NCI-H1930 (cell line): ENCODE measurements around the gene TRMO.
A peak's percentile ranks its signal among the peaks of the same experiment; 100 is the strongest.

Experiments used
- DNase-seq, 2 experiments: peaks; one replicate each; lab custom pipeline; 2025; lab: John Stamatoyannopoulos, UW

Gene TRMO

DNA sequence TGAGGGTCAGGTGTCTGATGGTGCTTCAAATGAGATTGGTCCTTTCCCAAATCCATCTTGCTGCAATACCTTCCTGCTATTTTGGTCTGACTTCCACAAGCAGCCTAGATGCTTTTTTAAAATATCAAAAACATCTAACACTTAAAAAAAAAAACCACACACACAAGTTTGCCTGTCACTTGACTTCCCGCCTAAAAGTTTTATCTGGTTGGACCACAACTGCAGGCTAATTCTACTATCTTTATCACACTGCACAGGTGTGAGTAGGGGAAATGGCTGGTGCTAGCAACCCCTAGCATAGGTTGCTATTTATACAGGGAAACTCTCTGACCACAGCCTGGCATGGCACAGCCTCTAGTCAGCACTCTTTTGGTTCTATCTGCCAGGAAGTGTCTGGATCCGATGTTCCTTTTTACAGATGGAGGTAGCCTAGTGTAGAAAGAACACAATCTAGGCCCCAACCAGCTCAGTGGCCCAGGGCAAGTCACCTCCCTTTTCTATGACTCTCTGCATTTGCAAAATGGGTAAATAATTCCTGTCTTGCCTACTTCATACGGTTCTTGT, 15.9 kb upstream of the TRMO start, which contains the start of gene HEMGN:
Gene HEMGN, minus strand, starts transcription at position 92 of the 564 bp plus-strand sequence. Its CDS starts 36 bp downstream, at position 56.
- no peak for DNase-seq

DNA sequence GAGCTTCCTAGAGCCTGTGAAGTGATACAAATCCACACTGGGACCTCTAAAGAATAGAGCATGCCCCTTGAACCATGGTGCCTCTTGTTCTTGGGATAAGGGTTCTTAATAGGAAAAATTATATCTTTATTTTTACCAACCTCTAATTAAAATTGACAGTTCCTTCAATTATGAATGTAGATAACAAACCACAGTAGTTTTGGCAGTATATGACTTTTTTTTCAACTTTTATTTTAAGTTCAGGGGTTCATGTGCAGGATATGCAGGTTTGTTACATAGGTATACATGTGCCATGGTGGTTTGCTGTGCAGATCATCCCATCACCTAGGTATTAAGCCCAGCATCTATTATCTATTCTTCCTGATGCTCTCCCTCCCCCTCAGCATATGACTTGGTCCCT, 14.7 kb upstream of the TRMO start:
- DNase-seq = no peak

DNA sequence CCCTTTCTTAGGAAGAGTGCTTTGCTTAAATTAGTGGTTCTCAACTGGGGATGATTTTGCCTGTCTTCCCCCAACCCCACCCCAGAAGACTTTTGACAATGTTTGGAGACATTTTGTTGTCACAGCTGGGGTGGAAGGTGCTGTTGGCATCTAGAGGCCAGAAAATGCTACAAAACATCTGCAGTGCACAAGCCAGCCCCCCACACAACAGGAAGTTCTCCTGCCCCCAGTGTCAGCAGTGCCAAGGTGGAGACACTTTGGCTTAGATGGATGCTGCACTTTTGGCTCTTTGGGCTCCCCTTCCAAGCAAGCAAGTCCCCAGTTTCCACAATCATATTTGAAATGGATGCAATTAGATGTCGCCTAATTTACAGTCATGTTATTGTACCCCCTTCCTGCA, 13.0 kb upstream of the TRMO start:
- DNase-seq = no peak

DNA sequence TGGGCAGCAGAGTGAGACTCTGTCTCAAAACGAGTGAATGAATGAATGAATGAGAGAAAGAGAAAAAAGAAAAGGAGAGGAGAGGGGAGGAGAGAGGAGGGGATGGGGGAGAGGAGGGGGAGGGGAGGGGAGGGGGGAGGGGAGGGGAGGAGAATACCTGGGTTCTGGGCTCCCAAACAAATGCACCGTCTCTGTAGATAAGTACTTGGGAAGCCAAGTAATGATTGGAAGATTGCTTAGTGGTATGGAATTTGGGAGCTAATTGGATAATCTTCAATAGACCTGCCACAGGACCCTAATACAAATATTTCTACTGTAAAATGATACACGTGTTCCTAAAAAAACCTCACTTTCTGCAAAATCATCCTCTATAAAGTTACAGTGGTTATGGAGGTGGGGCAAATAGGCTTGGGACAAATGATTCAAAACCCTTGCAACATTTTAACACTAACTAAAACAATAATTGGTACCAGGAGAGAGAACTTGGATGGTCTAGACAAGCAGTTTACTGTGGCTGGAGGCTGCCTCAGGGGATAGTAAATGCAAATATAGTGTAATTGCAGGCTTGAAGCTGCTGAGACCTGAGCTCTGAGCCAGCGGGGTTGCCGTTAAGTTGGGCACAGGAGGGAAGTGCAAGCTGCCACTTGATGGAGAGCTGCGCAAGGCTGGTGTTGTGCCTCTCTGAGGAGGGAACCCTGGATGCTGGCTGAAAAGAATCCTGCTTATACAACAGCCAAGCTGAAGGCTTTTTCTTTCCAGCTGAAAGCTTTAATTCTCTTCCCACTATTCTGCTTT, 12.2 kb upstream of the TRMO start:
- no peak for DNase-seq

DNA sequence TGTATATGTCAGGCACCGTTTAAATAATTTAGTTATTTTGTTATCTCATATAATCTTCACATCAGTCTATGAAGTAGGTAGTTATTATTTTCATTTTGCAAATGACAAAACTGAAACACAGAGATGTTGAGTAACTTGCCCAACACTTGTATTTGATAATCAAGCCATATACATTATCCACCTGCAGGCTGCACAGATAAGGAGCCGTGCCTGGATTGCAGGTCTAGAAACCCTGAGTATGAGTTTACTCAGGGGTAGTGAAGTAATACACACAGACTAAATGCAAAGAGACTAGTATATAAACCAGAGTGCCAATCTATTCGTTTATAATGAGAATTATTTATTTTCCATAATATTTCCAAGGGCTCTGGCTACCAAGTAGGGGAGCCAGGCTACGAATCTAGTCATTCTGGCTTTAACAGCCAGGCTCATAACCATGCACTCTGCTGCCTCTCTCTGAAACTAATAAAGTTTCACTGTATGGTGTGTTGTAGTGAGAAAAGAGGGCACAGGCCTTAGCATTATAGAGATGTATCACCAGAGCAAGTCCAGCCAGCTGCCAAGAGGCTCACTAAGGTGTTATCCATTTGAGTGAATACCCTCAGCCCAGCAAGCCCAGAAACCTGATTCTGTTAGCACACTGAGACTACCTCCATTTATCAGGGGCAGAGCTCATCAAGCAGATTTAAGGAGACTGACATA, 11.1 kb upstream of the TRMO start:
- DNase-seq = no peak

DNA sequence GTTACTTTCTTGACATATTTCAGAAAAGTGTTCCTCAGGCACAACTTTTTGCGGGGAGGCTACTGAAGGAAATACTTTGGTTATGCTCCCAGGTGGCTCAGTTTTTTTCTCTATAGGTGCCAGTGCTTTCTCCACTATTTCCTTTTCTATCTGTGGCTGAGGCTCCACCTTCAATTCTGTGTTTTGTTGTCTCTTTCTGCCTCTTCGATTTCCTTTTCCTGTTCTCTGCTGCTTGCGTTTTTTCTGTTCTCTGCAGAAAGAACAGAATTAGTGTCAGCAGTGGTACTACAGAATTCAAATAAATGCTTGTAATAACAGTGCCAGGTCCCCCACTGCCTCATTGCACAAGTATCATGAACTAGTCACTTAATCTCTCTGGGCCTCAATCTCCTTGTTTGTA, 8.7 kb upstream of the TRMO start:
- DNase-seq = no peak

DNA sequence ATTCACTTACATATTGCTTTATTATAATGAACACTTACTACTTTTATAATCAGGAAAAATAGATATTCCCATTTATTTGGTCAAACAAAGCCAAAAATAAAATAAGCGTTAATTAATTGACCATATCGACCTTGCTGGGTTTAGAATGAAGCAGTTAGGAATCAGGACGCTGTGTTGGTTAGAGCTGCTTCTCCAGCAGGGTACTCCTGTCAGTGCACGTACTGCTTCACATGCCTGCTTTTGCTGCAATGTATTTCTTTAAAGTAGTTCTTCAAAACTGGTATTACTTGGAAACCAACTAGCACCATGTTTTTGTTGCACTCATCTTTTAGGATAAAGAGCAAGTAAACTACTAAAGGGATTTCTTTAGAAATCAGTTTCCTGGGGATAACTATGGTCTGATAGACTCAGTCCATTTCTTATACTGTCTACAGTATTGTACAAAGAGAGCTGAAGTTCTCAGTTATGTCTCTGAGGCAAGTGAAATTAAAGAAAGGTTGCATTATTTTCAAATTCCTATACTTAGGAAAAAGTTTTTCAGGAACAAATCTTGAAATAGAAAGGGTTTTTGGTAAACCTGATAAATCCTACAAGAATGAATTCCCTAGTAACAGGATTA, 6.8 kb upstream of the TRMO start:
- no peak for DNase-seq

DNA sequence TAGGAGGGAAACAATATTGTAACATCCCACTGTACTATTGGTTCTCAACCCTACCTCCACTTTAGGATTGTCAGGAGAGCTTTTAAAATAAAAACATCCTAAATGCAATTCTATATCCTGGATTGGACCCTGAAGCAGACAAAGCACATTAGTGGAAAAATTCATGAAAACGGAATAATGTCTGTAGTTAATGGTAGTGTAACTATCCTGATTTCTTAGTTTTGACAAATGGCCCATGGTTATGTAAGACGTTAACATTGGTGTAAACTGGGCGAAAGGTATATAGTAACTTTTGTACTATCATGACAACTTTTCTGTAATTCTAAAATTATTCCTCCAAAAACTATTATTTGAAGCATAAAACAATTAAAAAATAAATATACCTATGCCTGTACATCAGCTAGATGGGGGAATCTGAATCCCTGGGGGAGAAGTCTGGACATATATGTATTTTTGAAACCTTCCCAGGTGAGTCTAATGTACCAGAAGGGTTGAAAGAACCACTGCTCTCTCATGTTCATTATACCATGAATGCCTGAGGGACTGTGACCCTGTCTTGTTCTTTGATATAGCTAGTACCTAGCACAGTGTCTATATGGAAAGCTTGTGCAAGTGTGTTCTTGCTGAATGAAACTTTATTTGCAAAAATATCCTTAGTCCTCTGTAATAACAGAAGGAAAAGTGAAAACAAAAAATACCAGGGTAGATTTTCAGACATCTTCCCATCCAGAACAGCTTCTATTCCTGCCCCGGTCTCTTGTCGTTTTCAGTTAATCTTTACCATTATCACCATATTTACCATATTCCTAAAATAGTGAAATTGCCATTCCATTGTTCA, 3.4 kb upstream of the TRMO start:
- DNase-seq = no peak

DNA sequence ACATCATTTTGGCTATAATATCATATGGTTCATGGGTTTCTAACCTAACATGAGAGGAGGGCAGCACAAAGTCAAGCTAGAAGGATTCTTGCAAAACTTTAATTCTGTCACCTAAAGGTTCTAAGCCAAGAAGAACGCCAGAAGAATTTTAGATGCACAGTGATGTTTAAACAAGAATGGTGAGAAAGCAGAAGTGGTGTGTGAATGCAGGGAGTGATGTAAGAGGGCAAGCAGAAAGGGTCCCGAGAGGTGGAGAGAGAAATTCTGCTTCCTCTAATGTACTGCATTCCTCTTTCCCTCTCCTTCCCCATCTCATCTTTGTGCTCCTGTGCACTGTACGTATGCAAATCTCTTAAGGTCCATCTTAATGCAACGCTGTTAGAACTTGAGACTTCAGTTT, 2.1 kb upstream of the TRMO start:
- DNase-seq = no peak

DNA sequence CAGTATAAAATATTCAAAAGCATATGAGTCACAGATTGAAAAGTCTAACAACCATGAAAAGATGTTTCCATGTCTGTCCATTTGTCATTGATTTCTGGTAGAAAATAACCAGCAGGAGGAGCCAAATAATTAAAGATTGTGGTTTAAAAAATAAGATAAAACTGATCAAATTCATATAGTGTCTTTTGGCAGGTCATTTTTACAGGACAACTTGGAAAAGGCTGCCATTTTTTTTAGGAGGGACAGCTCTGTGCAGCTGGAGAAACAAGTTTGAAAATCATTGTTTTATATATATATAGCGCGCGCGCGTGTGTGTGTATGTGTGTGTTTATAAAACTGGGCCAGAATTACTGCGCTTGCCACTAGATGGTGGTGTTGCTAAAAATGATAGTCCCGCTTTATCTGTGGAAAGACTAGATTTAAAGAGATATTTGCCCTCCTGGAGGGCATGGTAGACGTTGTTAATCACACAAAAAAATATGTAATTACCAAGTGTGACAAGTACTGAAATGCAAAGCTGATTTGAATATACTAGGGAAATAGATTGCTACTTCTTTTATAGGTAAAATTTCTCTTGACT, 1.3 kb upstream of the TRMO start:
- peak; percentile 62 to 69 for DNase-seq

DNA sequence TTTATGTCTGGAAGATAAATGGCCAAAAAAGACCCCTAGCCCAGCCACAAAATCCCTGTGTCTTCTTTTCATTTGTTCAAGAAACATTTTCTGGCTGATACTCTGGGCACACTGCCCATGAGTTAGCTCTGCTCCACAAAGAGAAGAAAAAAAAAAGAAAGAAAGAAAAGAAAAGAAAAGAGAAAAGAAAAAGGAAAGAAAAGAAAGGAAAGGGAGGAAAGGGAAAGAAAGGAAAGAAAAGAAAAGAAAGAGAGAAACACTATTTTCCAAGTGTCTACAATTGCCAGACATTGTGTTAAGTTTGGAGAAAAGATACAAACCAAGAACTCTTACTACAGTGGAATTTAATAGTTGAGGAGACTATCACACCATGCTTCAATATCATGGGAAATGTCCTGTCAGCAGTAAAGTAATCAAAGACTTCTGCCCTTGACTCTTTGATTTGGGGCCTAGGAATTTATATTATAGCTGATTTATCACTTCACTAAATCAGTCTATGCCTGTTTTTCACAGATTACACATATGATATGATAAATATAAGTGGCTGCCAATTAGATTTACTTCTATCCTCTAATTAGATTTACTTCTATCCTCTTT, 3.0 kb downstream of the TRMO start:
- no peak for DNase-seq

DNA sequence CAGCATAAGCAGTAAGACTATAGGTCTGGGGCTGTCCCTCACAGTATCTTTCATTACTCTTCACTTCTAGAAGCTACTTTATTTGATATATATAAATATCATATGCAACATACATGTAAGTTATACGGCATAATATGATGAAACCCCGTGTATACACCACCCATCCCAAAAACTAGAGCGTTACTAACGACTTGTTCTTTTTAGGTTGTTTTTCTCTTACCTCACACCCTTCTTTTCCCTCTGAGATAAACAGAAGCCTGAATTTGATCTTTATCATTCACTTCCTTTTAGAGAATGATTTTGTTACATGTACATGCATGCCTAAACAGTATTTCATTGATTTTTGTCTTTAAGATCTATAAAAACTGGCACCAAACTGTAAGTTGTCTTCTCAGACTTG, 3.7 kb downstream of the TRMO start:
- no peak for DNase-seq

DNA sequence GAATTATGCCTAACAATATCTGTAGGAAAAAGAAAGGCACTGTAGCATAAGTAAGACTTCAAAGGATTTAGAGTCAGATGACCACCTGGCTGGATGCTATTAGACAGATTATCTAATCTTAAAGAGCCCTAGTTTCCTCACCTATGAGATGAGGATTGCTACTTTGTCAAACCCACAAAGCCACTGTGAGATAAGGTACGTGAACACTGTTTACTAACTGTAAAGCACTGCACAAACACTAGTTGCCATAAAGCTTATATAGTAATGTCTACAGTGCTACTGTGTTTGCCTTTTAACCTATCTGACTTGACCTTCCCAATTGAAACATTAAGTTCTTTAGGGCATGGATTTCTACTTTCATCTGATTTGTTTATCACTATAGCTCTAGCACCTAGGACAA, 10.3 kb downstream of the TRMO start:
- no peak for DNase-seq

DNA sequence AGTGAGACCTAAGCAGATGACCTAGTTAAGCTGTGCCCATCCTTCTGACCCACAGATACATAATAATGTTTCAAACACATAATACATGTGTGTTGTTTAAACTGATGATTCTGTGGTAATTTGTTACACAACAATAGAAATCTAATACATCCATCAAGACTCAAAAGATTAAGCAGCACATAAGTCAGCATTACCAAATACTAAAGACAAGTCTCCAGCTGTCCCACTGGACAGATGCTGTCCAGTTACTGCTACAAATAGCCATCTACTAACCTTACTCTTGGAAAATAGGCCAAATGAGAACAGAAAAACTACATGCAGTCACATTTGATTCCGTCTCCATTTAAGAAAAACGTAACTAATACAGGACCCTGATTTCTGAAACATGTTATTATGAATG, 10.8 kb downstream of the TRMO start:
- no peak for DNase-seq

DNA sequence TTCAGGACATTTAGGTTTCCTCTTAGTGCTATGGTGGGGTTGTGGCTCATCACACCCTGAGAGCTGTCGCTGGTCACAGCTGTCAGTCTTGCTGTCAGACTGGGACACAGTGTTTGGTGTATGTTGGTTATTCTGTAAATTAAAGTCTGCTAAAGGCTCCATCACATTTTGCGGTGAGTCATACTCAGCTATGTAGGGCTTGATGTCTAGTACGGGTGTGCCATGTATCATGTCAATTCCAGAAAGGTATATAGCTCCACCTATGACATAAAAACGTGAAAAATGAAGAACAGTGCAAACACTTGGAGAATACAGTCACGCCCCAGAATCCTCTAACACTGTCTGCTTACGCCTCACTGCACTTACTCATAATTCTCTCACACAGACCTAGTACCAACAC, 11.9 kb downstream of the TRMO start:
- DNase-seq = no peak

DNA sequence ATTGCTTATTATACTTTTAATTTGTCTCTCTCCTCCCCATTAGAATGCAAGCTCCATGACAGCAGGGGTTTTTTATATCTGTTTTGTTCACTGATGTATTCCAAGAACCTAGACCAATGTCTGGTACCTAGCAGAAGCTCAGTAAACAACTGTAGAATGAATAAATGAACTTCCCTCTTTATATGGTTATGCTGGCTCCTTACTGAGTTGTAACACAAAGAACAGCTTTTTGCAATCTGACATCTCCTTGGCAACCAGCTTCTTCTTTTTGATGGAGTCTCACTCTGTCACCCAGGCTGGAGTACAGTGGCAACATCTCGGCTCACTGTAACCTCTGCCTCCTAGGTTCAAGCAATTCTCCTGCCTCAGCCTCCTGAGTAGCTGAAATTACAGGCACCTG, 13.6 kb downstream of the TRMO start:
- DNase-seq = no peak

DNA sequence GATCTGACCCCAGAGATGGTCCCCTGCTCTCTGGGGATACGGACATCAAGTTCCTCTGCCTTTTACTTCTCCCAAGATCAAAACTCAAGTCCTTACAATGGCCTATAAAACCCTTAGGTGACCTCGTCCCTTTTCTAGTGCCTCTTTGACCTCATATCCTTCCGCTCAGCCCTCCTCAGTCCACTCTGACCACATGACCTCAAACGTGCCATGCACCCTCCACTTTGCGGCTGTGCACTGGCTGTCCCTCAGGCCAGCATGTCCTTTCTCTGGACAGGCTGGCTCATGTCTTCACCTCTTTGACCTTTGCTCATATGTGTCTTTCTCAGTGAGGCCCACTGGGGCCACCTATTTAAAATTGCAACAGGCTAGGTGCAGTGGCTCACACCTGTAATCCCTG, 14.7 kb downstream of the TRMO start:
- no peak for DNase-seq

DNA sequence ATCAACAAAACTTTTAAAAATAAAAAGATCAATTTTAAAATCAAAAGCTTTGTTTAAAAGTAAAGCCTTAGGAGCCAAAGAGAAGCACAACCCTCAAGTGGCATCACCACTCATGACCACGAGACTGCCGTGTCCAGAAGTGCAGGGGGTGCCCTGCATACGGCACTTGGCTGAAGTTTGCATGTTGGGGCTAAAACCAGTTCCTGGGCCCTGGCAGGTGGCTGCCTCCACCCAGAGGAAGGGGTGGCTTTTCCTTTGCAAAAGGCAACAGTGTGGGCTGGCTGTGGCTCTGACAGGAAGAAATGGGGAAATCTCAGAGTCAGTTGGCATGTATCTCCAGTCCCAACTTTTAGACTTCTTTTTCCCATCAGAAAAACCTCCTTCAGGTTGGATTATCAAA, 15.3 kb downstream of the TRMO start:
- no peak for DNase-seq

DNA sequence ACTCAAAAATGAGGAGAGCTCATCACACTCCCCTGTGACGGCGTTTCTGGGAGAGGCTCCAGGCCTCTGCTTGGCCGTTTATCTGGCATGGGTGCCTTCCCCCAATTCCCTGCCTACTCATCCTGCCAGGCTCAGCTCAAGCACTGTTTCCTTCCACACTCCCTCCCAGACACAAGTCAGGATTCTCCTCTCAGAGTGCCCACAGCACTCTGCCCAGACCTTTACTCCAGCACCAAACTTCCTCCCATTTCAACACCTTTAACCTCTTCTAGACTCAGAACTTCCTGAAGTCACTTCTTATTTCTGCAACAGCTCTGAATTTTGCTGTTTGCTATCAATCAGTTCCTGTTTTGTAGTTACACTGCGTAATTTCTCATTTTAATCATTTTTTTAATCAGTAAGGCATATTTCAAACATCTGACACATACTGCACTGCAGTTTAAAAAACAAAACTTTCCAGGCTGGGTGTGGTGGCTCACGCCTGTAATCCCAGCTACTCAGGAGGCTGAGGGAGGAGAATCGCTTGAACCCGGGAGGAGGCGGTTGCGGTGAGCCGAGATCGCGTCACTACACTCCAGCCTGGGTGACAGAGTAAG, 16.0 kb downstream of the TRMO start:
- no peak for DNase-seq

DNA sequence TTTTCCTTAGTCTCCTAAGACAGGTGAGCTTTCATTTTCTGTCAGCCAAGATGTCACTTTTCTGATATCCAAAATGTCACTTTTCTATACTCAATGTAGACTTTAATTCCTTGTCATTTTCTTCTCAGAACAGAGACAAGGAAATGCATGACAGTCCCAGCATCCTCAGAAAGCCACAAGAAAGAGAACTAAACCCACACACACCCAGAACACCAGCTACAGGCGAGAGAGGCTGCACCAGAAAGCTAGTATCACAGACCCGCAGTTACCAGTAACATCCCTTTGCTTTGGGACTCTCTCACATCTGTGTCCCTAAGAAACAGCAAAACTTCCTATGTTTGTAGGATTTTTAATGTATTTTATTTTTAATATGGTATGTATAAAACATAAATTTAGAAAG, 17.1 kb downstream of the TRMO start:
- DNase-seq = no peak

DNA sequence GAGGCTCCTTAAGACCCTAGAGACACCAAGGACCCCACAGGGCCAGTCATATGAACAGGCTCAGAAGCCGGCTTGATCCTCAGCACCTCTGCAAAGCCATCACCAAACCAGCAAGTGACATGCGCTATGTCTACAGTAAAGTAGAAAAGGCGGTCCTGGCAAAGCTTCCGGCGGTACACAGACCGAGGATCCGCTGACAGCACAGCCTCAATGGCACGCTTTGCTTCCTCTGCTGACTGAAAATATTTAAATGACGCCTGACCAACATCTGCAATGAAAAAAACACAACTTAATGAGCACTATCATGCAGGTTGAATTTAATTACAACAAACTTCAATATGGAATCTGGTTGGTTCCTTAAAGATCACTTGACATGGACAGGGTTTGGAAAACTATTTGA, 17.6 kb downstream of the TRMO start:
- no peak for DNase-seq
